Aorta (tissue), 5 donors: ENCODE measurements around the gene SPAG17. TPM values are rescaled to one million over a fixed set of nuclear protein-coding genes. Genes with fewer than 3 reads are reported as not detected.

Source experiments
- ATAC-seq: fragments of 200-7000 bp; cut with Tn5 transposase; one replicate; pipeline ENCODE4 v1.9.1; 2022; ENCODE audit warnings: moderate library complexity; ENCODE audit not compliant: low FRiP score
- DNase-seq, 2 donors: peaks; one replicate each; pipeline ENCODE4 v3.0.0-alpha.2; 2020
- H3K27ac ChIP-seq, 2 donors: one replicate each; pipeline ENCODE4 v1.5.1; 2013; ENCODE audit warnings: low read length in 2 of 2, mild to moderate bottlenecking in 2 of 2, moderate library complexity in 2 of 2, control low read depth in 1 of 2, inconsistent platforms in 1 of 2, low read depth in 1 of 2
- H3K27me3 ChIP-seq, 2 donors: one replicate each; pipeline ENCODE4 v1.6.1; 2013; ENCODE audit warnings: control low read depth in 1 of 2, low read length in 1 of 2, mild to moderate bottlenecking in 1 of 2, moderate library complexity in 1 of 2; ENCODE audit not compliant: insufficient read depth in 2 of 2, control insufficient read depth in 1 of 2
- H3K36me3 ChIP-seq, 2 donors: one replicate each; pipeline ENCODE4 v1.6.1; 2013; ENCODE audit warnings: control low read depth in 1 of 2, low read length in 1 of 2, mild to moderate bottlenecking in 1 of 2; ENCODE audit not compliant: insufficient read depth in 2 of 2, control insufficient read depth in 1 of 2
- H3K4me1 ChIP-seq, 2 donors: one replicate each; pipeline ENCODE4 v1.6.1; 2013; ENCODE audit warnings: low read length in 2 of 2, control low read depth in 1 of 2, mild to moderate bottlenecking in 1 of 2, moderate library complexity in 1 of 2; ENCODE audit not compliant: insufficient read depth in 2 of 2, control insufficient read depth in 1 of 2
- H3K4me3 ChIP-seq, 2 donors: one replicate each; pipeline ENCODE4 v1.5.1; 2013; ENCODE audit warnings: low read length in 2 of 2, control low read depth in 1 of 2, mild to moderate bottlenecking in 1 of 2
- H3K9me3 ChIP-seq: one replicate; pipeline ENCODE4 v1.6.1; 2013; ENCODE audit warnings: mild to moderate bottlenecking, low read length; ENCODE audit not compliant: control insufficient read depth
- WGBS, 2 donors: extraction: QIAGEN DNeasy Blood & Tissue Kit; methylation state at CpG; one replicate each; pipeline ENCODE4 v1.1.7; 2013; 5-methylcytosine and 5-hydroxymethylcytosine counted together
- intact Hi-C, 2 donors: fragments of 100-400 bp; cut with DNase I; formaldehyde crosslinking; loops; one replicate each; pipeline versions ENCODE4 v1.14.2 to v1.15.0; 2022
- polyA plus RNA-seq, 2 donors: library from polyadenylated mRNA; stranded (reverse); fragments of 200-250 nt; gene quantifications; one replicate each; pipeline ENCODE4 v1.2.3, GENCODE V29; 2013
- total RNA-seq, 2 donors: library from RNA; stranded (reverse); fragmentation: NEBNext Ultra II Directional; extraction: Animal tissue kit (Norgen Biotek cat#: 25700); gene quantifications; one replicate each; pipeline ENCODE4 v1.2.1, GENCODE V29; 2021
- donor health status: healthy with polysubstance abuse.
- donor health status: Bipolar disorder and iron deficiency.
- donor health status: DM: no; HTN: no; CAD: no.
- donor health status: DM: no; HTN: no; CAD: no.
- donor health status: DM: yes; HTN: yes; CAD: no.

Gene SPAG17
- total and polyA plus RNA-seq, 4 donors = 0.06 TPM; not detected in 3

GRCh38 chr1:118188411-118188810, 3.4 kb upstream of the SPAG17 start:
- ATAC-seq (no peak), DNase-seq (no peak)
- H3K4me1 ChIP-seq = no peaks in the 10 kb centered on the region
- no peak overlapping the region for H3K27ac ChIP-seq
- no peaks in the 10 kb centered on the region for H3K27me3 ChIP-seq
- peaks cover 1% of the 10 kb centered on the region for H3K9me3 ChIP-seq
- intact Hi-C loops = no loop called here
- no peak overlapping the region for H3K4me3 ChIP-seq
- WGBS, 2 donors = 9 to 11% methylated on average over 1 of the region's 1 CpG
- no peaks in the 10 kb centered on the region for H3K36me3 ChIP-seq

DNA sequence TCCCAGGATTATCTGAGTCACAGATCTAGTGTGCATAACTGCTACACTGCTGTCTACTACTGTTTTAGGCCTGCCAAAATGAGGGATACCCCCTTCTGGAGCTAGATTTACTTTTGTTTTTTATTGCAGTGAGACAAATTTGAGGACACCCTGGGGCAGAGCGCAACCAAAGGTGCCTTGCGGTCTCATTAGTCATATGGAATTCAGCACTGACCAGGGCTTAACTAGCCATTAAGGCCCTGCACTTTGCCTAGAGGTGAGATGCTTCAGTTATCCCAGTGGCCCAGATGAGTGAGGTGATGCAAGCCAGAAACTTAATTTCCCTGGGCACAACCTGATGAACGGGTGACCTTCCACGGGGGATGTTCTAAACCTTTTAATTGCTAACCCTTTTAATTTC, 998 bp upstream of the SPAG17 start:
- Histone ChIP-seq H3K9me3 (no peaks in the 10 kb centered on the region), H3K4me3 (no peak overlapping the region), H3K4me1 (no peaks in the 10 kb centered on the region), H3K36me3 (no peaks in the 10 kb centered on the region), H3K27me3 (no peaks in the 10 kb centered on the region), H3K27ac (no peak overlapping the region)
- intact Hi-C loops = no loop called here
- DNase-seq (no peak), ATAC-seq (no peak)
- 94 to 96% methylated on average over 4 of the region's 4 CpGs for WGBS, 2 donors

DNA sequence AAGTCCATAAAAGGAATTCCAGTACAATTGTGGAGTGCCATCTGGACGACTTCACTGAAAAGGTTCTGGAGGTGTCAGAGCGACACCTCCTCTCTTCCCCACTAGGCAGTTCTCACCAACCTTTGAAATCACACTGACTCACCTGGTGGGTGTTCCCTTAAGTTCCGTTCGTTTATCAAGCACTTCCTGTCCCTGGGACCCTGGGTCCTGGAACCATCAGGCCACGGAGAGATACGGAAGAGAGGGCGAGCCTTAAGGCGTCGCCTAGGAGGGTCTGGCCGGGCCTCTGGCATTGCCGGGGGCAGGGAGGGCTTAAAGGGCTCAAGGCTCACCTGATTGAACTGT, 317 bp downstream of the SPAG17 start:
- no peaks in the 10 kb centered on the region for H3K9me3 ChIP-seq
- H3K4me3 ChIP-seq = no peak overlapping the region
- H3K36me3 ChIP-seq = no peaks in the 10 kb centered on the region
- DNase-seq (no peak), ATAC-seq (no peak)
- intact Hi-C loops = no loop called here
- WGBS, 2 donors = 61 to 66% methylated on average over 11 of the region's 11 CpGs
- no peaks in the 10 kb centered on the region for H3K27me3 ChIP-seq
- H3K4me1 ChIP-seq = no peaks in the 10 kb centered on the region
- H3K27ac ChIP-seq = no peak overlapping the region

- Histone ChIP-seq H3K27me3 (no peaks in the 10 kb centered on the region), H3K9me3 (no peaks in the 10 kb centered on the region), H3K4me3 (no peak overlapping the region), H3K27ac (no peak overlapping the region), H3K4me1 (no peaks in the 10 kb centered on the region), H3K36me3 (no peaks in the 10 kb centered on the region)
- intact Hi-C loops = no loop called here
- DNase-seq = no peak
- ATAC-seq = no peak
- 8 to 14% methylated on average over 2 of the region's 2 CpGs for WGBS, 2 donors
Measured at GRCh38 chr1:118183586-118183985, 1.4 kb downstream of the SPAG17 start.

DNA sequence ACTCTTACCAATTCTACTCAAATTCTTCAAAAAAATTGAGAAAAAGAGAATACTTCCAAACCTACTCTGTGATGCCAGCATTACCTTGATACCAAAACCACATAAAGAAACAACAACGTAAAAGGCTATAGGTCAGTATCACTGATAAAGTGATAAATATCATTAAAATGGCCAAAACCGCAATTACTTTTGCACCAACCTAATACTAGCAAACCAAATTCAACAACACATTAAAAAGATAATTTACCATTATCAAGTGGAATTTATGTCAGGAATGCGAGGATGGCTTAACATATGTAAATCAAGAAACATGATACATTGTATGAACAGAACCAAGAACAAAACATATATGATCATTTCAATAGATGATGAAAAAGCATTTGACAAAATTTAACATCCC, 7.0 kb downstream of the SPAG17 start:
- 95 to 97% methylated on average over 3 of the region's 3 CpGs for WGBS, 2 donors
- no peaks in the 10 kb centered on the region for H3K4me1 ChIP-seq
- peaks cover 4% of the 10 kb centered on the region for H3K9me3 ChIP-seq
- intact Hi-C loops = no loop called here
- ATAC-seq (no peak), DNase-seq (no peak)
- H3K4me3 ChIP-seq = no peak overlapping the region
- H3K36me3 ChIP-seq = no peaks in the 10 kb centered on the region
- H3K27me3 ChIP-seq = no peaks in the 10 kb centered on the region
- no peak overlapping the region for H3K27ac ChIP-seq

GRCh38 chr1:118169016-118169415, 16.0 kb downstream of the SPAG17 start:
- Histone ChIP-seq H3K9me3 (peaks cover 4% of the 10 kb centered on the region), H3K4me1 (no peaks in the 10 kb centered on the region), H3K27ac (no peak overlapping the region), H3K36me3 (no peaks in the 10 kb centered on the region), H3K27me3 (peaks cover 0 to 3% of the 10 kb centered on the region in 2 donors), H3K4me3 (no peak overlapping the region)
- no peak for ATAC-seq
- WGBS, 2 donors = 7 to 11% methylated on average over 1 of the region's 1 CpG
- DNase-seq = no peak
- intact Hi-C loops = no loop called here

GRCh38 chr1:118160806-118161205, 24.2 kb downstream of the SPAG17 start:
- no peak overlapping the region for H3K4me3 ChIP-seq
- H3K9me3 ChIP-seq = no peaks in the 10 kb centered on the region
- no peak overlapping the region for H3K27ac ChIP-seq
- no peaks in the 10 kb centered on the region for H3K27me3 ChIP-seq
- ATAC-seq (no peak), DNase-seq (no peak)
- intact Hi-C loops = no loop called here
- H3K4me1 ChIP-seq = no peaks in the 10 kb centered on the region
- no peaks in the 10 kb centered on the region for H3K36me3 ChIP-seq
- WGBS, 2 donors = 59 to 61% methylated on average over 1 of the region's 1 CpG

DNA sequence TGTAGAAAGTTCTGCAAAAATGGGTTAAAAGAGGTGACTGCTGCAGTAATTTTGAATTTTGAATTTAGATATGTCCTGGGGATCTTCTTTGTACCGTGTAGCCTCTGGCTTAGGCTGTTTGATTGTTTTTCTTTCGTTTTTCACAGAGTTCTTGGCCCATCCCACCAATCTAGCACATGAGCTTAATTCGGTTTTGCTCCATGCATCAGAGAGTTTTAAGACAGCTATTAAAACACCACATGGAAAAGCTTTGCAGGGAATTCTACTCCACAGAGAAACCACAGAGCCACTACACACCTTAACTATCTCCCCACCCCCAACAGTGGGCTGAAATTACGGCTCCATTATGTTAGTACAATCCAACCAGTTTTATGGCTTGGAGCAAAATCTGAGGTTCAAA, 25.5 kb downstream of the SPAG17 start:
- ATAC-seq (no peak), DNase-seq (no peak)
- no peaks in the 10 kb centered on the region for H3K27me3 ChIP-seq
- no peaks in the 10 kb centered on the region for H3K36me3 ChIP-seq
- H3K27ac ChIP-seq = no peak overlapping the region
- intact Hi-C loops = no loop called here
- 29 to 40% methylated on average over 4 of the region's 4 CpGs for WGBS, 2 donors
- H3K4me1 ChIP-seq = no peaks in the 10 kb centered on the region
- no peak overlapping the region for H3K4me3 ChIP-seq
- no peaks in the 10 kb centered on the region for H3K9me3 ChIP-seq

- intact Hi-C loops = no loop called here
- WGBS, 2 donors = 46 to 62% methylated on average over 1 of the region's 1 CpG
- H3K27me3 ChIP-seq = no peaks in the 10 kb centered on the region
- ATAC-seq (no peak), DNase-seq (no peak)
- no peaks in the 10 kb centered on the region for H3K9me3 ChIP-seq
- H3K4me3 ChIP-seq = no peak overlapping the region
- no peak overlapping the region for H3K27ac ChIP-seq
- H3K4me1 ChIP-seq = no peaks in the 10 kb centered on the region
- H3K36me3 ChIP-seq = no peaks in the 10 kb centered on the region
Measured at GRCh38 chr1:118158924-118159323, 26.1 kb downstream of the SPAG17 start.
